ENCODE data around the gene SLC15A3. TPM values are rescaled to one million over a fixed set of nuclear protein-coding genes. Genes with fewer than 3 reads are reported as not detected.

Gene SLC15A3
- total RNA-seq, 1 experiment from 2014 or later: 5.5 TPM

DNA sequence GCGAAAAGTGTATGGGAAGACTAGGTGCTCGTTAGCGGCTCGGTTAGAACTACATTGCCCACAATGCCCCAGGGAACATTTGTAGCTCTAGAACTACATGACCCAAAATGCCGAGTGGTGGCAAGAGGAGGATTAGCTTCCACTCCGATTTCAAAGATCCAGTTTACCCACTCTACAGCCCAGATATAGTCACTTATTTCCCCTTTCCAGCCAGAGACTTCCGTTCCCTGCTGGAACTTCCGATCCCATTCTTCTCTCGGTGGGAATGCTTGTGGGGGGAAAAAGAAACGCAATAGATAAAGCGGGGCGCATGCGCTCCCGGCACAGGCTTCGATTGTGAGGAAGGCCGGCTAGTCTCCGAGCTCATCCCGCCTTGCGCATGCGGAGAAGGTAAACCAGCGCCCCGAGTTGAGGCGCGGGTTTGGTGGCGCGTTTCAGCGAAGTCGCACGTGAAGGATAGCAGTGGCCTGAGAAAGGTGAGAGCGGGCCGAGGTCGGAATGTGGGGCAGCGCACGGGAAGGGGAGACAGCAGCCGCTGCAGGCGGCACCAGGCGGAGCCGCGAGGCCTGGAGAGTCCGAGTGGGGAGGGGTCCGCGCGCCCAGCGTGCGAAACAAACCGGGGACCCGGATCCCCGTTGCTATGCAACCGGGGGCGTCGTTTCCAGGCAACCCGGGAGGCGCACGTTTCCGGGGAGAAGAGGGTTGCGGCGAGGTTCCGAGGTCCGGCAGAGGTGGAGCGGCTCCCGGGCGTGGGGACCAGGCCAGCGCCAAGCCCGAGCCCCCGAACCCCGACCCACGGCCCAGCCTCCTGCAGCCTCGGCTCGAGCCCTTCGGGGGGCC lies 38.0 kb downstream of the SLC15A3 start, which contains the start of gene TMEM109:
TSS of gene TMEM109 (plus strand) at position 366 of the 840 bp plus-strand sequence. CDS start 5,536 bp downstream, outside the sequence.
- peak within 1 kb of the TSS; percentile 62 for H3K27ac ChIP-seq
- peak within 1 kb of the TSS; percentile 78 for H3K4me3 ChIP-seq
- peaks cover 46% of the 10 kb centered on the region for H3K79me2 ChIP-seq (ENCODE audit: low read depth)
- H3K4me2 ChIP-seq: peak within 1 kb of the TSS; percentile 92
- peaks cover 14% of the 10 kb centered on the region for H3F3A ChIP-seq (ENCODE audit: insufficient read depth, low read depth)
- intact Hi-C loops (cut with micrococcal nuclease; ENCODE audit: unreplicated experiment): loop anchor here (2.0 kb wide), 1 partner anchor 273 kb away; no protein-coding TSS in a partner anchor
- peak; percentile 81 to 88 for DNase-seq
- TF ChIP-seq EZH2 (IDR thresholded peaks at IDR 0.05; ENCODE audit: low read depth): no peak
- TF ChIP-seq, protein P1, sequence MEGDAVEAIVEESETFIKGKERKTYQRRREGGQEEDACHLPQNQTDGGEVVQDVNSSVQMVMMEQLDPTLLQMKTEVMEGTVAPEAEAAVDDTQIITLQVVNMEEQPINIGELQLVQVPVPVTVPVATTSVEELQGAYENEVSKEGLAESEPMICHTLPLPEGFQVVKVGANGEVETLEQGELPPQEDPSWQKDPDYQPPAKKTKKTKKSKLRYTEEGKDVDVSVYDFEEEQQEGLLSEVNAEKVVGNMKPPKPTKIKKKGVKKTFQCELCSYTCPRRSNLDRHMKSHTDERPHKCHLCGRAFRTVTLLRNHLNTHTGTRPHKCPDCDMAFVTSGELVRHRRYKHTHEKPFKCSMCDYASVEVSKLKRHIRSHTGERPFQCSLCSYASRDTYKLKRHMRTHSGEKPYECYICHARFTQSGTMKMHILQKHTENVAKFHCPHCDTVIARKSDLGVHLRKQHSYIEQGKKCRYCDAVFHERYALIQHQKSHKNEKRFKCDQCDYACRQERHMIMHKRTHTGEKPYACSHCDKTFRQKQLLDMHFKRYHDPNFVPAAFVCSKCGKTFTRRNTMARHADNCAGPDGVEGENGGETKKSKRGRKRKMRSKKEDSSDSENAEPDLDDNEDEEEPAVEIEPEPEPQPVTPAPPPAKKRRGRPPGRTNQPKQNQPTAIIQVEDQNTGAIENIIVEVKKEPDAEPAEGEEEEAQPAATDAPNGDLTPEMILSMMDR (conservative IDR thresholded peaks at IDR 0.05): no peak
- no peaks in the 10 kb centered on the region; the same call in 1 of the 2 replicates for H4K20me1 ChIP-seq (ENCODE audit: insufficient read depth)
- no peaks in the 10 kb centered on the region for H3K36me3 ChIP-seq (ENCODE audit: low read depth)
- H3K9me2 ChIP-seq (ENCODE audit: insufficient read depth): no peaks in the 10 kb centered on the region
- ChIA-PET POLR2A (ENCODE audit: unreplicated experiment) (interaction anchor here (0.5 to 0.8 kb wide), 11 partner anchors 24 to 1927 kb away, joined by 3 to 8 read pairs (median 5); no protein-coding TSS in a partner anchor), CTCF (interaction anchor here (0.6 to 1.2 kb wide), 2 partner anchors 13 to 15 kb away, joined by 3 to 6 read pairs; no protein-coding TSS in a partner anchor)
- H3K4me1 ChIP-seq (replicated peaks; ENCODE audit: insufficient read depth): peaks cover 36% of the 10 kb centered on the region
- peak within 1 kb of the TSS; percentile 93 for H2AFZ ChIP-seq
- BruUV-seq (replicated peaks): no TSS peak
- H3K27me3 ChIP-seq (ENCODE audit: insufficient read depth, low read depth): peaks cover 20% of the 10 kb centered on the region; the same call in 1 of the 2 replicates
- H3K9me3 ChIP-seq (ENCODE audit: insufficient read depth, low read depth): no peaks in the 10 kb centered on the region

DNA sequence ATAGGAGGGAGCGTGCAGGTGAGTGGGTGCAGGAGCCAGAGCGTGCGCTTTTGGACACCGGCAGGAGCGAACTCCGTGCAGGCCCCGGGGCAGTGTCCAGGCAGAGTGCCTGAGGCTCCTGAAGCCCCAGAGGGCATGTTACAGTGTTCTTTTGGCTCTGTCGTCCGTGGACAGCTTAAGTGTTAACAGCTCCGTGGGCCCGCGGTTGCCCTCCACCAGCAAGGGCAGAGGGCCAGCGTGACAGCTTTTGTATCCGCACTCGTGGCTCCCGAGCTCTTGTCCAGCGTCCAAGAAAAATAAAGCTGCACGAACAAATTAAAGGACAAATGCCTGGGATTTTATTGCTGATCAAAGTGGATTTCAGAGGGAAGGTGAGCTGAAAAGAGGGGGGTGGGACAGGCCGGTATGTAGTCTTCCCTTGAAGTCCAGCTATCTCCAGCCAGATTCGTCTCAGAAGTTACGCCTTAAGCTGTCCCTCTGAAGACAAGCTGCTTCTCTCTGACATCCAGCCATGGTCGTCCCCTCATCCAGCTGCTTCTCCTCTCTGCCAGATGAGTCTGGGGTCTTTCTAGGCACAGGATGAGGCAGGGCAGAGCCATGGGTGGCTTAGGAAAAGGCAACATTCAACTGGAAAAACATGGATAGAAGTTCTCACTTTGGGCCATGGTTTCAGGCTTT lies 39.0 kb downstream of the SLC15A3 start:
- ChIA-PET CTCF (interaction anchor here (0.6 to 1.2 kb wide), 2 partner anchors 12 to 14 kb away, joined by 3 to 6 read pairs; no protein-coding TSS in a partner anchor), POLR2A (ENCODE audit: unreplicated experiment) (interaction anchor here (0.5 to 0.8 kb wide), 6 partner anchors 41 to 1928 kb away, joined by 3 to 8 read pairs (median 4); no protein-coding TSS in a partner anchor)
- Histone ChIP-seq H3K9me3 (ENCODE audit: insufficient read depth, low read depth) (no peaks in the 10 kb centered on the region), H3K36me3 (ENCODE audit: low read depth) (no peaks in the 10 kb centered on the region), H3F3A (ENCODE audit: insufficient read depth, low read depth) (peaks cover 14% of the 10 kb centered on the region), H3K9me2 (ENCODE audit: insufficient read depth) (no peaks in the 10 kb centered on the region), H3K27me3 (ENCODE audit: insufficient read depth, low read depth) (peaks cover 27% of the 10 kb centered on the region; the same call in 1 of the 2 replicates), H2AFZ (peak overlapping the region; percentile 93), H3K4me2 (peak overlapping the region; percentile 92), H4K20me1 (ENCODE audit: insufficient read depth) (no peaks in the 10 kb centered on the region; the same call in 1 of the 2 replicates), H3K4me3 (peak overlapping the region; percentile 78; the same call in 1 of the 2 replicates), H3K27ac (no peak overlapping the region), H3K79me2 (ENCODE audit: low read depth) (peaks cover 36% of the 10 kb centered on the region), H3K4me1 (replicated peaks; ENCODE audit: insufficient read depth) (peaks cover 31% of the 10 kb centered on the region)
- TF ChIP-seq EZH2 (IDR thresholded peaks at IDR 0.05; ENCODE audit: low read depth): no peak
- TF ChIP-seq, protein P1 (conservative IDR thresholded peaks at IDR 0.05): no peak
- BruUV-seq (replicated peaks): no TSS peak
- intact Hi-C loops (cut with micrococcal nuclease; ENCODE audit: unreplicated experiment): no loop called here
- no peak for DNase-seq

Data from PC-9 (cell line).